Testis (tissue), 2 donors: Measurements from ENCODE around the gene MYL6.

Source experiments
- CTCF ChIP-seq, 3 experiments: fragments of 450-650 bp in 2 of 3; fragments of 200-600 bp in 1 of 3; sonication (generic) in 1 of 3; IDR thresholded peaks; one replicate each; pipeline ENCODE4 v1.5.1; 2016 to 2019; ENCODE audit warnings: antibody characterized with exemption in 3 of 3, mild to moderate bottlenecking in 2 of 3, moderate library complexity in 1 of 3
- POLR2A ChIP-seq: fragments of 450-650 bp; IDR thresholded peaks from one replicate; pipeline ENCODE4 v1.6.1; 2017; ENCODE audit warnings: antibody characterized with exemption, mild to moderate bottlenecking, moderate library complexity

GRCh38 chr12:56169229-56169759 is 11.1 kb downstream of the MYL6 start:
- TF ChIP-seq CTCF (IDR thresholded peaks at IDR 0.05), result no peak
- no peak for TF ChIP-seq POLR2A
